HEK293 (cell line): ENCODE results near the gene RING1.
A peak's percentile ranks its signal among the peaks of the same experiment; 100 is the strongest.

Experiments
- CTCF ChIA-PET: fragments of 350-600 bp; formaldehyde crosslinking; extraction: SDS; loops from one replicate; lab custom pipeline; 2021; ENCODE audit warnings: antibody characterized with exemption; lab: Yijun Ruan, JAX
- POLR2A ChIA-PET: fragments of 300-600 bp; formaldehyde crosslinking; extraction: SDS; loops from one replicate; lab custom pipeline; 2020; ENCODE audit warnings: antibody characterized with exemption, inconsistent platforms; lab: Yijun Ruan, JAX
- H3K27ac ChIP-seq: fragments of 200-500 bp; sonication (Bioruptor generic); 2 replicates; pipeline ENCODE4 v1.5.1; 2014; ENCODE audit warnings: low read depth, low read length, control low read depth, inconsistent platforms; ENCODE audit errors: extremely low read depth
- H3K36me3 ChIP-seq, 2 experiments: fragments of 200-500 bp in 1 of 2; sonication (Bioruptor generic) in 1 of 2; 1 replicate in 1 of 2; 2 replicates in 1 of 2; pipeline ENCODE4 v1.5.1; 2014 to 2017; ENCODE audit warnings: inconsistent platforms in 2 of 2, low read length in 2 of 2; ENCODE audit not compliant: control insufficient read depth in 2 of 2, insufficient read depth in 1 of 2
- H3K4me1 ChIP-seq: fragments of 200-500 bp; sonication (Bioruptor generic); 2 replicates; pipeline ENCODE4 v1.5.1; 2014; ENCODE audit warnings: mild to moderate bottlenecking, low read length, inconsistent platforms; ENCODE audit not compliant: control insufficient read depth, insufficient read depth
- H3K4me3 ChIP-seq: 2 replicates; pipeline ENCODE4 v1.5.1; 2011; ENCODE audit warnings: low read depth, mild to moderate bottlenecking, control low read depth, low read length, moderate library complexity
- H3K9me3 ChIP-seq: fragments of 200-500 bp; sonication (Bioruptor generic); 2 replicates; pipeline ENCODE4 v1.5.1; 2014; ENCODE audit warnings: low read depth, low read length, inconsistent platforms; ENCODE audit not compliant: control insufficient read depth, insufficient read depth
- HOXD13 ChIP-seq: sonication (generic); formaldehyde crosslinking; IDR thresholded peaks from 2 replicates; pipeline ENCODE4 v1.8.0; 2022; ENCODE audit warnings: missing genetic modification reagents, borderline replicate concordance
- MZF1 ChIP-seq: fragments of 450-650 bp; formaldehyde crosslinking; IDR thresholded peaks from 2 replicates; pipeline ENCODE4 v1.5.1; 2017; ENCODE audit warnings: missing biosample characterization, missing genetic modification characterization, borderline replicate concordance
- OSR2 ChIP-seq: fragments of 450-650 bp; formaldehyde crosslinking; IDR thresholded peaks from 2 replicates; pipeline ENCODE4 v1.5.1; 2016; ENCODE audit warnings: missing biosample characterization, missing genetic modification characterization
- ZNF223 ChIP-seq: fragments of 450-650 bp; formaldehyde crosslinking; IDR thresholded peaks from 2 replicates; pipeline ENCODE4 v1.5.1; 2016; ENCODE audit warnings: missing biosample characterization, missing genetic modification characterization
- ZNF354C ChIP-seq: fragments of 450-650 bp; formaldehyde crosslinking; IDR thresholded peaks from 2 replicates; pipeline ENCODE4 v1.5.1; 2016; ENCODE audit warnings: missing biosample characterization, missing genetic modification characterization, low read depth, borderline replicate concordance
- ZNF423 ChIP-seq: fragments of 450-650 bp; formaldehyde crosslinking; IDR thresholded peaks from 2 replicates; pipeline ENCODE4 v1.5.1; 2016; ENCODE audit warnings: missing biosample characterization, missing genetic modification characterization
- ZNF48 ChIP-seq: fragments of 450-650 bp; formaldehyde crosslinking; IDR thresholded peaks from 2 replicates; pipeline ENCODE4 v1.5.1; 2016; ENCODE audit warnings: missing biosample characterization, missing genetic modification characterization
- ZNF585B ChIP-seq: fragments of 450-650 bp; formaldehyde crosslinking; IDR thresholded peaks from 2 replicates; pipeline ENCODE4 v1.5.1; 2016; ENCODE audit warnings: missing biosample characterization, missing genetic modification characterization
- ZNF654 ChIP-seq: fragments of 450-650 bp; formaldehyde crosslinking; IDR thresholded peaks from 2 replicates; pipeline ENCODE4 v1.5.1; 2016; ENCODE audit warnings: low read depth, missing biosample characterization, missing genetic modification characterization
- ZNF670 ChIP-seq: fragments of 450-650 bp; formaldehyde crosslinking; IDR thresholded peaks from 2 replicates; pipeline ENCODE4 v1.5.1; 2016; ENCODE audit warnings: missing biosample characterization, missing genetic modification characterization, low read depth
- ZNF701 ChIP-seq: fragments of 450-650 bp; formaldehyde crosslinking; IDR thresholded peaks from 2 replicates; pipeline ENCODE4 v1.5.1; 2016; ENCODE audit warnings: missing biosample characterization, missing genetic modification characterization
- ZNF785 ChIP-seq: fragments of 450-650 bp; formaldehyde crosslinking; IDR thresholded peaks from 2 replicates; pipeline ENCODE4 v1.5.1; 2016; ENCODE audit warnings: missing biosample characterization, missing genetic modification characterization
- ZNF843 ChIP-seq: fragments of 450-650 bp; formaldehyde crosslinking; IDR thresholded peaks from 2 replicates; pipeline ENCODE4 v1.5.1; 2016; ENCODE audit warnings: missing biosample characterization, missing genetic modification characterization
- TF ChIP-seq, protein P1 (sequence below): fragments of 450-650 bp; formaldehyde crosslinking; IDR thresholded peaks from 2 replicates; pipeline ENCODE4 v1.5.1; 2017; ENCODE audit warnings: missing biosample characterization, mild to moderate bottlenecking, missing genetic modification characterization, moderate library complexity
- TF ChIP-seq, protein P2 (sequence below): fragments of 450-650 bp; formaldehyde crosslinking; IDR thresholded peaks from 2 replicates; pipeline ENCODE4 v1.5.1; 2016; ENCODE audit warnings: missing biosample characterization, missing genetic modification characterization
- TF ChIP-seq, protein P3 (sequence below): fragments of 450-650 bp; formaldehyde crosslinking; IDR thresholded peaks from 2 replicates; pipeline ENCODE4 v1.5.0; 2017; ENCODE audit warnings: missing biosample characterization, missing genetic modification characterization, borderline replicate concordance
- TF ChIP-seq, protein P4 (sequence below): fragments of 450-650 bp; formaldehyde crosslinking; IDR thresholded peaks from 2 replicates; pipeline ENCODE4 v1.5.1; 2017; ENCODE audit warnings: missing biosample characterization, missing genetic modification characterization
- TF ChIP-seq, protein P5 (sequence below): fragments of 450-650 bp; formaldehyde crosslinking; IDR thresholded peaks from 2 replicates; pipeline ENCODE4 v1.5.1; 2016; ENCODE audit warnings: missing biosample characterization, missing genetic modification characterization

RING1 gene

GRCh38 chr6:33250731-33251130 is 42.4 kb downstream of the RING1 start:
- H3K4me3 ChIP-seq: no peak overlapping the region
- H3K4me1 ChIP-seq: peaks cover 12% of the 10 kb centered on the region
- no peaks in the 10 kb centered on the region for H3K9me3 ChIP-seq
- ChIA-PET POLR2A (interaction anchor here (2.8 to 4.8 kb wide), 5 partner anchors 12 to 279 kb away, joined by 12 to 65 read pairs (median 30); partner anchors contain the start of genes B3GALT4, RING1, RPS18 and VPS52), CTCF (interaction anchor here (0.6 to 6.1 kb wide), 10 partner anchors 12 to 412 kb away, joined by 3 to 76 read pairs (median 6); partner anchors contain the start of genes HSD17B8, RPS18, TAP2 and VPS52)
- H3K27ac ChIP-seq: no peak overlapping the region
- TF ChIP-seq ZNF785 (tag by site-specific recombination) (no peak), OSR2 (no peak), ZNF423 (tag by site-specific recombination) (no peak), ZNF223 (tag by site-specific recombination) (no peak), ZNF48 (no peak), ZNF354C (tag by site-specific recombination) (no peak)
- TF ChIP-seq, protein P1, sequence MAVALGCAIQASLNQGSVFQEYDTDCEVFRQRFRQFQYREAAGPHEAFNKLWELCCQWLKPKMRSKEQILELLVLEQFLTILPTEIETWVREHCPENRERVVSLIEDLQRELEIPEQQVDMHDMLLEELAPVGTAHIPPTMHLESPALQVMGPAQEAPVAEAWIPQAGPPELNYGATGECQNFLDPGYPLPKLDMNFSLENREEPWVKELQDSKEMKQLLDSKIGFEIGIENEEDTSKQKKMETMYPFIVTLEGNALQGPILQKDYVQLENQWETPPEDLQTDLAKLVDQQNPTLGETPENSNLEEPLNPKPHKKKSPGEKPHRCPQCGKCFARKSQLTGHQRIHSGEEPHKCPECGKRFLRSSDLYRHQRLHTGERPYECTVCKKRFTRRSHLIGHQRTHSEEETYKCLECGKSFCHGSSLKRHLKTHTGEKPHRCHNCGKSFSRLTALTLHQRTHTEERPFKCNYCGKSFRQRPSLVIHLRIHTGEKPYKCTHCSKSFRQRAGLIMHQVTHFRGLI (tag by site-specific recombination): no peak
- TF ChIP-seq, protein P2, sequence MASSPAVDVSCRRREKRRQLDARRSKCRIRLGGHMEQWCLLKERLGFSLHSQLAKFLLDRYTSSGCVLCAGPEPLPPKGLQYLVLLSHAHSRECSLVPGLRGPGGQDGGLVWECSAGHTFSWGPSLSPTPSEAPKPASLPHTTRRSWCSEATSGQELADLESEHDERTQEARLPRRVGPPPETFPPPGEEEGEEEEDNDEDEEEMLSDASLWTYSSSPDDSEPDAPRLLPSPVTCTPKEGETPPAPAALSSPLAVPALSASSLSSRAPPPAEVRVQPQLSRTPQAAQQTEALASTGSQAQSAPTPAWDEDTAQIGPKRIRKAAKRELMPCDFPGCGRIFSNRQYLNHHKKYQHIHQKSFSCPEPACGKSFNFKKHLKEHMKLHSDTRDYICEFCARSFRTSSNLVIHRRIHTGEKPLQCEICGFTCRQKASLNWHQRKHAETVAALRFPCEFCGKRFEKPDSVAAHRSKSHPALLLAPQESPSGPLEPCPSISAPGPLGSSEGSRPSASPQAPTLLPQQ (tag by site-specific recombination): no peak
- TF ChIP-seq, protein P3, sequence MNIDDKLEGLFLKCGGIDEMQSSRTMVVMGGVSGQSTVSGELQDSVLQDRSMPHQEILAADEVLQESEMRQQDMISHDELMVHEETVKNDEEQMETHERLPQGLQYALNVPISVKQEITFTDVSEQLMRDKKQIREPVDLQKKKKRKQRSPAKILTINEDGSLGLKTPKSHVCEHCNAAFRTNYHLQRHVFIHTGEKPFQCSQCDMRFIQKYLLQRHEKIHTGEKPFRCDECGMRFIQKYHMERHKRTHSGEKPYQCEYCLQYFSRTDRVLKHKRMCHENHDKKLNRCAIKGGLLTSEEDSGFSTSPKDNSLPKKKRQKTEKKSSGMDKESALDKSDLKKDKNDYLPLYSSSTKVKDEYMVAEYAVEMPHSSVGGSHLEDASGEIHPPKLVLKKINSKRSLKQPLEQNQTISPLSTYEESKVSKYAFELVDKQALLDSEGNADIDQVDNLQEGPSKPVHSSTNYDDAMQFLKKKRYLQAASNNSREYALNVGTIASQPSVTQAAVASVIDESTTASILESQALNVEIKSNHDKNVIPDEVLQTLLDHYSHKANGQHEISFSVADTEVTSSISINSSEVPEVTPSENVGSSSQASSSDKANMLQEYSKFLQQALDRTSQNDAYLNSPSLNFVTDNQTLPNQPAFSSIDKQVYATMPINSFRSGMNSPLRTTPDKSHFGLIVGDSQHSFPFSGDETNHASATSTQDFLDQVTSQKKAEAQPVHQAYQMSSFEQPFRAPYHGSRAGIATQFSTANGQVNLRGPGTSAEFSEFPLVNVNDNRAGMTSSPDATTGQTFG: no peak
- TF ChIP-seq, protein P4, sequence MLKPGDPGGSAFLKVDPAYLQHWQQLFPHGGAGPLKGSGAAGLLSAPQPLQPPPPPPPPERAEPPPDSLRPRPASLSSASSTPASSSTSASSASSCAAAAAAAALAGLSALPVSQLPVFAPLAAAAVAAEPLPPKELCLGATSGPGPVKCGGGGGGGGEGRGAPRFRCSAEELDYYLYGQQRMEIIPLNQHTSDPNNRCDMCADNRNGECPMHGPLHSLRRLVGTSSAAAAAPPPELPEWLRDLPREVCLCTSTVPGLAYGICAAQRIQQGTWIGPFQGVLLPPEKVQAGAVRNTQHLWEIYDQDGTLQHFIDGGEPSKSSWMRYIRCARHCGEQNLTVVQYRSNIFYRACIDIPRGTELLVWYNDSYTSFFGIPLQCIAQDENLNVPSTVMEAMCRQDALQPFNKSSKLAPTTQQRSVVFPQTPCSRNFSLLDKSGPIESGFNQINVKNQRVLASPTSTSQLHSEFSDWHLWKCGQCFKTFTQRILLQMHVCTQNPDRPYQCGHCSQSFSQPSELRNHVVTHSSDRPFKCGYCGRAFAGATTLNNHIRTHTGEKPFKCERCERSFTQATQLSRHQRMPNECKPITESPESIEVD (tag by site-specific recombination): no peak
- peaks cover 14 to 20% of the 10 kb centered on the region in 2 experiments; a peak in 2 of 3 replicates for H3K36me3 ChIP-seq

DNA sequence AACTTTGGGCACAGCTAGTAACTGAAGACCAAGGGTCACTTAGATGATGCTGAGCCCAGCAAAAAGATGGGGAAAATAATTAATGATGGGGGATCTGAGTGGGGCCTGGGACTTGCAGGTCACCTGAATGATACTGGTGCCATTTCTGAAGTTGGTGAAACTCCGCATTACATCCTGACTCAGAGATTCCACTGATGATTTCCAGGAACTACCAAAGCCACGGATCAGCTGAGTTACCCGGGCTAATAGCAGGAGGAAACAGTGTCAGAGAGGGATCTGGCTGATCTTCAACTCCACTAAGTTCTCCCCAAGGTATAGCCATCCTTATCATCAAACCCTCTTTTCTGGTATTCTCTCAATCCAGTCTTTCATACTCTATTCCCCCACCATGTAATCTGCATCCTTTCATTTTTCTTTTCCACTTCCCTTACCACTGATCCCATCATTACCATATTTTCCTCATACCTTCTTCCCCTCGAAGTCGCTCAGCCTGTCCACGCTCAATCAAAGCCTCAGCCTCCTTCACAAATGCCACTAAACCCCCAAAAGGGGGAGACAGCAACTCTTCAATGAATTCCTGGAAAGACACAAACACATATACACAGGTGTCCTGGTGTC is 43.2 kb downstream of the RING1 start:
- H3K36me3 ChIP-seq: peaks cover 14 to 20% of the 10 kb centered on the region in 2 experiments; a peak in 2 of 3 replicates
- CTCF ChIA-PET: interaction anchor here (0.6 to 1.6 kb wide), 6 partner anchors 16 to 413 kb away, joined by 3 to 8 read pairs (median 5); partner anchors contain the start of genes B3GALT4, RPS18, TAP2 and VPS52
- TF ChIP-seq MZF1 (tag by site-specific recombination): no peak
- TF ChIP-seq ZNF701: no peak
- TF ChIP-seq ZNF585B (tag by site-specific recombination): no peak
- TF ChIP-seq ZNF654 (tag by site-specific recombination): peak; percentile 11; the same call in 1 of the 2 replicates
- TF ChIP-seq, protein P5, sequence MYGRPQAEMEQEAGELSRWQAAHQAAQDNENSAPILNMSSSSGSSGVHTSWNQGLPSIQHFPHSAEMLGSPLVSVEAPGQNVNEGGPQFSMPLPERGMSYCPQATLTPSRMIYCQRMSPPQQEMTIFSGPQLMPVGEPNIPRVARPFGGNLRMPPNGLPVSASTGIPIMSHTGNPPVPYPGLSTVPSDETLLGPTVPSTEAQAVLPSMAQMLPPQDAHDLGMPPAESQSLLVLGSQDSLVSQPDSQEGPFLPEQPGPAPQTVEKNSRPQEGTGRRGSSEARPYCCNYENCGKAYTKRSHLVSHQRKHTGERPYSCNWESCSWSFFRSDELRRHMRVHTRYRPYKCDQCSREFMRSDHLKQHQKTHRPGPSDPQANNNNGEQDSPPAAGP (tag by site-specific recombination): no peak
- TF ChIP-seq ZNF843 (tag by site-specific recombination): no peak
- no peak for TF ChIP-seq ZNF670 (tag by site-specific recombination)
- TF ChIP-seq HOXD13 (CRISPR knock-in tag): no peak
- H3K4me1 ChIP-seq: peaks cover 12% of the 10 kb centered on the region
- H3K9me3 ChIP-seq: no peaks in the 10 kb centered on the region
- no peak overlapping the region for H3K4me3 ChIP-seq
- H3K27ac ChIP-seq: no peak overlapping the region
- POLR2A ChIA-PET: interaction anchor here (0.7 to 4.8 kb wide), 5 partner anchors 12 to 280 kb away, joined by 3 to 65 read pairs (median 30); partner anchors contain the start of genes B3GALT4, RPS18 and VPS52
